DOHH2 (cell line): ENCODE data around the gene PNCK.

Source experiments
- H3F3A ChIP-seq: fragments of 200-600 bp; sonication (generic), shearing (Covaris generic); 2 replicates; pipeline ENCODE4 v1.6.0; 2016; ENCODE audit warnings: antibody characterized with exemption, mild to moderate bottlenecking; ENCODE audit not compliant: control insufficient read depth, insufficient read depth
- H3K27ac ChIP-seq: fragments of 200-600 bp; sonication (generic); 2 replicates; pipeline ENCODE4 v1.5.1; 2014; ENCODE audit warnings: low read depth, mild to moderate bottlenecking, low read length, moderate library complexity
- H3K27me3 ChIP-seq: fragments of 200-600 bp; sonication (generic); 2 replicates; pipeline ENCODE4 v1.6.1; 2014; ENCODE audit warnings: mild to moderate bottlenecking, low read length, mixed read lengths; ENCODE audit not compliant: control insufficient read depth
- H3K36me3 ChIP-seq: fragments of 200-600 bp; sonication (generic); 2 replicates; pipeline ENCODE4 v1.6.1; 2014; ENCODE audit warnings: mild to moderate bottlenecking, low read length, moderate library complexity, mixed read lengths; ENCODE audit not compliant: control insufficient read depth
- H3K4me1 ChIP-seq: fragments of 200-600 bp; sonication (generic); 2 replicates; pipeline ENCODE4 v1.6.1; 2014; ENCODE audit warnings: mild to moderate bottlenecking, low read length, mixed read lengths; ENCODE audit not compliant: control insufficient read depth
- H3K4me2 ChIP-seq: fragments of 200-600 bp; sonication (generic); 2 replicates; pipeline ENCODE4 v1.6.0; 2014; ENCODE audit warnings: mild to moderate bottlenecking, low read length, moderate library complexity
- H3K4me3 ChIP-seq: fragments of 200-600 bp; sonication (generic); 2 replicates; pipeline ENCODE4 v1.5.1; 2014; ENCODE audit warnings: mild to moderate bottlenecking, low read length, mixed read lengths
- H3K79me2 ChIP-seq: fragments of 200-600 bp; sonication (generic); 2 replicates; pipeline ENCODE4 v1.6.1; 2014; ENCODE audit warnings: mild to moderate bottlenecking, low read length, mixed read lengths; ENCODE audit not compliant: control insufficient read depth
- H3K9me2 ChIP-seq: fragments of 200-600 bp; sonication (generic); replicated peaks from 2 replicates; pipeline ENCODE4 v1.6.1; 2014; ENCODE audit warnings: mild to moderate bottlenecking, low read length, mixed read lengths; ENCODE audit not compliant: control insufficient read depth
- H3K9me3 ChIP-seq: fragments of 200-600 bp; sonication (generic); 2 replicates; pipeline ENCODE4 v1.6.1; 2014; ENCODE audit warnings: antibody characterized with exemption, low read length, mixed read lengths; ENCODE audit not compliant: control insufficient read depth, insufficient read depth
- H4K20me1 ChIP-seq: fragments of 200-600 bp; sonication (generic); 2 replicates; pipeline ENCODE4 v1.6.0; 2014; ENCODE audit warnings: low read depth, mild to moderate bottlenecking, antibody characterized with exemption, low read length, moderate library complexity; ENCODE audit not compliant: control insufficient read depth, insufficient read depth
- EZH2phosphoT487 ChIP-seq: fragments of 200-600 bp; sonication (generic); IDR thresholded peaks from 2 replicates; pipeline ENCODE4 v1.6.1; 2017; ENCODE audit warnings: borderline replicate concordance, mild to moderate bottlenecking, antibody characterized with exemption, low read length, moderate library complexity, mixed read lengths
- TF ChIP-seq, protein P1 (sequence below): fragments of 200-600 bp; sonication (generic); IDR thresholded peaks from one replicate; pipeline ENCODE4 v1.5.1; 2014; ENCODE audit warnings: antibody characterized with exemption, mild to moderate bottlenecking, low read depth, low read length; ENCODE audit not compliant: poor library complexity, severe bottlenecking

The PNCK gene

DNA sequence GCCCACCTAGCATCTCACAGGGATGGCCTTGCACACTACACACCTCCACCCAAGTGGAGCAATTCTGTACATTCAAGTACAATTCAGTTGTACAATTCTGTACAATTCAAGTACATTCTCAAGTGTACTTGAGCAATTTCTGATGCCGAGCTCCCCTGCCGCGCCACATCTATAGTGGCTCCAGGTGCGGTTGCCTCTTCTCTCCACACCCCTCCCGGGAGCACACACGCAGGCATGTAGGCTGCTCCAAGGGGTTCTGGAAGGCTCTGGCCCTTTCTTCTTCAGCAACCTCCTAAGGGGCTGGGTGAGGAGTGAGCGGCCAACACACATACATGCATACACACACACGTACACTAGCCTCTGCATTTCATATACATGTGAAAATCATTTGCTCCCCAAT, 45.5 kb downstream of the PNCK start:
- no peak overlapping the region for H3K27ac ChIP-seq
- H3K4me3 ChIP-seq, result no peak overlapping the region
- no peaks in the 10 kb centered on the region for H3F3A ChIP-seq
- H3K9me3 ChIP-seq, result no peaks in the 10 kb centered on the region
- H3K4me1 ChIP-seq, result no peaks in the 10 kb centered on the region
- no peaks in the 10 kb centered on the region for H3K79me2 ChIP-seq
- H4K20me1 ChIP-seq, result no peaks in the 10 kb centered on the region
- H3K4me2 ChIP-seq, result no peak overlapping the region
- H3K27me3 ChIP-seq, result no peaks in the 10 kb centered on the region; the same call in 1 of the 2 replicates
- no peaks in the 10 kb centered on the region for H3K9me2 ChIP-seq
- TF ChIP-seq, protein P1, sequence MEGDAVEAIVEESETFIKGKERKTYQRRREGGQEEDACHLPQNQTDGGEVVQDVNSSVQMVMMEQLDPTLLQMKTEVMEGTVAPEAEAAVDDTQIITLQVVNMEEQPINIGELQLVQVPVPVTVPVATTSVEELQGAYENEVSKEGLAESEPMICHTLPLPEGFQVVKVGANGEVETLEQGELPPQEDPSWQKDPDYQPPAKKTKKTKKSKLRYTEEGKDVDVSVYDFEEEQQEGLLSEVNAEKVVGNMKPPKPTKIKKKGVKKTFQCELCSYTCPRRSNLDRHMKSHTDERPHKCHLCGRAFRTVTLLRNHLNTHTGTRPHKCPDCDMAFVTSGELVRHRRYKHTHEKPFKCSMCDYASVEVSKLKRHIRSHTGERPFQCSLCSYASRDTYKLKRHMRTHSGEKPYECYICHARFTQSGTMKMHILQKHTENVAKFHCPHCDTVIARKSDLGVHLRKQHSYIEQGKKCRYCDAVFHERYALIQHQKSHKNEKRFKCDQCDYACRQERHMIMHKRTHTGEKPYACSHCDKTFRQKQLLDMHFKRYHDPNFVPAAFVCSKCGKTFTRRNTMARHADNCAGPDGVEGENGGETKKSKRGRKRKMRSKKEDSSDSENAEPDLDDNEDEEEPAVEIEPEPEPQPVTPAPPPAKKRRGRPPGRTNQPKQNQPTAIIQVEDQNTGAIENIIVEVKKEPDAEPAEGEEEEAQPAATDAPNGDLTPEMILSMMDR, result no peak
- TF ChIP-seq EZH2phosphoT487, result no peak
- H3K36me3 ChIP-seq, result no peaks in the 10 kb centered on the region

DNA sequence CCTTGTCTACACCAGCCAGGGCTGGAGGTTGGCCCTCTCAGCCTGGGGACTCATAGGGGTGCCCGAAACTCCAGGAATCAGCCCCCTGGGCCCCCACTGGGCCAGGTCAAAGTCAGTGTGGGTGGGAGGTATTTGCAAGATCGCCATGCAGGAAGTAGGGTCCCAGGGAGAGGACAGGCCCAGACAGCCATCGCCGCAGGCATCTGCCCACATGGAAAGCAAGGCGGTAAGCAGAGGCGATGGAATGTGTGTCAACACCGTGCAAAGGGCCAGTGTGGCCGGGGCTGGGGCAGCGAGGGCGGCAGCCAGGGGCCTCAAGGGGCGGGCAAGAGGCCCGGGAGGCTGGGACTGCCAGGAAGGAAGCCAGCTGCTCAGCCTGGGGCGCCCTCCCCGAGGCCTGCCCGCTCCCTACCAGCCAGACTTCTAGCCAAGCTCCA, 45.9 kb downstream of the PNCK start:
- no peaks in the 10 kb centered on the region for H3K9me2 ChIP-seq
- no peaks in the 10 kb centered on the region for H3K36me3 ChIP-seq
- H3K79me2 ChIP-seq, result no peaks in the 10 kb centered on the region
- no peaks in the 10 kb centered on the region for H3K4me1 ChIP-seq
- H3K9me3 ChIP-seq, result no peaks in the 10 kb centered on the region
- H3K27me3 ChIP-seq, result no peaks in the 10 kb centered on the region; the same call in 1 of the 2 replicates
- H3K4me3 ChIP-seq, result no peak overlapping the region
- no peak overlapping the region for H3K4me2 ChIP-seq
- no peak for TF ChIP-seq EZH2phosphoT487
- TF ChIP-seq, protein P1, result no peak
- H3F3A ChIP-seq, result no peaks in the 10 kb centered on the region
- H4K20me1 ChIP-seq, result no peaks in the 10 kb centered on the region
- H3K27ac ChIP-seq, result no peak overlapping the region

DNA sequence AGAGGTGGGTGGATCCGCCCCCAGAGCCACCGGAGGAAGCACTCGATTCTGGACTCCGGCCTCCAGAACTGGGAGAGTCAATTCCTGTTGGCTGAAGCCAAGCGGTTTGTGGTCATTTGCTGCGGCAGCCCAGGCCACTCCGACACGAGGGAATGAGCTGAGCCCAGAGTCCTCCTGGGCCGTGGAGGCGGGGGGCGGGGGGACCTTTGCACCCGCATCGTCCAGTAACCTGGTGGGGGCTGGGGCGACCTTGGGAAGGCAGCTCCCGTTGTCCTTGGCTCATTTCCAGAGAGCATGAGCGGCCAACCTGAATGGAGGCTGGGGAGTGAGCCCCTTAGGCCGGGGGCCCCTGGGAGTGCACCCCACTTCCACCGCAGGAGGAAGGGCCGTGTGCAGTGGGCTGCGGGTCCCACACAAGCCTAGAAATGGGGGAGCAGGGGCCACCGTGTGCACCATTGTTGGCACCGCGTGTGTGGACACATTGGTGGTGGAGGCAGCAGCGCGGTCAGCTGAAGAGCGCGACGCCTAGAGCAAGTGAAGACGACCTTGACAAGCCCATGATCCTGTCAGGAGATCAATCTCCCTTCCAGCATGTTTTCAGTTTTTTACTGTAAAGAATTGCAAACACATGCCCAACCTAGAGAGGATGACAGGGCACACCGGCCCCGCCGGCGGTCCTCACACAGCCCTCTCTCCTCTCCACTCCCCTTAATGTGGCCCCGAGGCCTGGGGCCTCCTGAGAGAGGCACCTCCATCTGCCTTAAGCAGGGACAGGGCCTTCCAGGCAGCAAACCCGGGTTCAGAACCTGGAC, 46.5 kb downstream of the PNCK start:
- no peaks in the 10 kb centered on the region; the same call in 1 of the 2 replicates for H3K27me3 ChIP-seq
- no peak overlapping the region for H3K4me2 ChIP-seq
- H3K79me2 ChIP-seq, result no peaks in the 10 kb centered on the region
- H4K20me1 ChIP-seq, result no peaks in the 10 kb centered on the region
- no peaks in the 10 kb centered on the region for H3K9me2 ChIP-seq
- H3K27ac ChIP-seq, result no peak overlapping the region
- no peak overlapping the region for H3K4me3 ChIP-seq
- H3K9me3 ChIP-seq, result no peaks in the 10 kb centered on the region
- TF ChIP-seq EZH2phosphoT487, result no peak
- TF ChIP-seq, protein P1, result no peak
- H3K4me1 ChIP-seq, result no peaks in the 10 kb centered on the region
- no peaks in the 10 kb centered on the region for H3K36me3 ChIP-seq
- no peaks in the 10 kb centered on the region for H3F3A ChIP-seq
